Activated T-cell treated with anti-CD3 and anti-CD28 coated beads, Interleukin-2, amount 50 U/mL, for 72 hours (primary cell): Measurements from ENCODE around the gene OGFOD3. TPM values are rescaled to one million over a fixed set of nuclear protein-coding genes. Genes with fewer than 3 reads are reported as not detected.
A peak's percentile ranks its signal among the peaks of the same experiment; 100 is the strongest.

Experiments
- ATAC-seq, 2 donors: fragments of 150-1000 bp; cut with Tn5 transposase; replicated peaks in 1 of 2; 2 replicates each; pipeline ENCODE4 v1.10.0; 2021; ENCODE audit warnings: moderate library complexity in 2 of 2, mild to moderate bottlenecking in 1 of 2
- DNase-seq, 2 donors: peaks; one replicate each; pipeline ENCODE4 v3.0.0; 2021 to 2022; ENCODE audit warnings: mixed read lengths in 1 of 2
- H3K27ac Mint-ChIP-seq: one replicate; pipeline ENCODE4 v1.8.0; 2022; ENCODE audit warnings: mild to moderate bottlenecking, moderate library complexity, mixed read lengths
- H3K27me3 Mint-ChIP-seq: one replicate; pipeline ENCODE4 v1.8.0; 2022; ENCODE audit warnings: low read depth, mixed read lengths
- H3K36me3 Mint-ChIP-seq, 2 donors: one replicate each; pipeline ENCODE4 v1.8.0; 2022; ENCODE audit warnings: mixed read lengths in 2 of 2, mild to moderate bottlenecking in 1 of 2; ENCODE audit not compliant: insufficient read depth in 2 of 2
- H3K4me1 Mint-ChIP-seq: one replicate; pipeline ENCODE4 v1.8.0; 2022; ENCODE audit warnings: low read depth, mixed read lengths
- H3K4me3 Mint-ChIP-seq, 2 donors: one replicate each; pipeline ENCODE4 v1.8.0; 2022; ENCODE audit warnings: mild to moderate bottlenecking in 2 of 2, mixed read lengths in 2 of 2, moderate library complexity in 2 of 2
- H3K9me3 Mint-ChIP-seq, 2 donors: one replicate each; pipeline ENCODE4 v1.8.0; 2022; ENCODE audit warnings: mixed read lengths in 2 of 2
- total RNA-seq, 2 donors: library from RNA; stranded (reverse); gene quantifications; one replicate each; pipeline ENCODE4 v1.2.3, GENCODE V29; 2022

The OGFOD3 gene
- total RNA-seq, 2 donors from 2014 or later: 17.2 to 17.7 TPM

GRCh38 chr17:82435601-82436583, 17.5 kb upstream of the OGFOD3 start:
- DNase-seq (no peak), ATAC-seq (no peak)
- no peaks in the 10 kb centered on the region for H3K27me3 Mint-ChIP-seq
- H3K36me3 Mint-ChIP-seq: no peaks in the 10 kb centered on the region
- H3K4me3 Mint-ChIP-seq: no peak overlapping the region
- no peak overlapping the region for H3K27ac Mint-ChIP-seq
- no peaks in the 10 kb centered on the region for H3K9me3 Mint-ChIP-seq
- H3K4me1 Mint-ChIP-seq: peaks cover 10% of the 10 kb centered on the region

GRCh38 chr17:82435103-82435502, 16.7 kb upstream of the OGFOD3 start:
- Mint-ChIP-seq H3K27ac (no peak overlapping the region), H3K9me3 (no peaks in the 10 kb centered on the region), H3K4me3 (no peak overlapping the region), H3K36me3 (peaks cover 0 to 2% of the 10 kb centered on the region in 2 donors), H3K4me1 (peaks cover 10% of the 10 kb centered on the region), H3K27me3 (no peaks in the 10 kb centered on the region)
- DNase-seq (no peak), ATAC-seq (no peak)

GRCh38 chr17:82434216-82434565, 15.8 kb upstream of the OGFOD3 start:
- ATAC-seq (peak; percentile 28 to 49), DNase-seq (peak in 1 of 2 donors; percentile 35)
- Mint-ChIP-seq H3K27me3 (no peaks in the 10 kb centered on the region), H3K4me3 (no peak overlapping the region), H3K4me1 (peaks cover 18% of the 10 kb centered on the region), H3K9me3 (no peaks in the 10 kb centered on the region), H3K27ac (no peak overlapping the region), H3K36me3 (peaks cover 0 to 5% of the 10 kb centered on the region in 2 donors)

- no peak overlapping the region for H3K27ac Mint-ChIP-seq
- ATAC-seq (peak in 1 of 2 donors; percentile 5), DNase-seq (no peak)
- peaks cover 0 to 5% of the 10 kb centered on the region in 2 donors for H3K36me3 Mint-ChIP-seq
- no peak overlapping the region for H3K4me3 Mint-ChIP-seq
- H3K4me1 Mint-ChIP-seq: peaks cover 18% of the 10 kb centered on the region
- no peaks in the 10 kb centered on the region for H3K27me3 Mint-ChIP-seq
- H3K9me3 Mint-ChIP-seq: no peaks in the 10 kb centered on the region
Observed at GRCh38 chr17:82433560-82434215, 15.3 kb upstream of the OGFOD3 start.

- H3K9me3 Mint-ChIP-seq: no peaks in the 10 kb centered on the region
- no peaks in the 10 kb centered on the region for H3K27me3 Mint-ChIP-seq
- ATAC-seq (no peak), DNase-seq (no peak)
- H3K36me3 Mint-ChIP-seq: peaks cover 0 to 5% of the 10 kb centered on the region in 2 donors
- H3K27ac Mint-ChIP-seq: no peak overlapping the region
- H3K4me3 Mint-ChIP-seq: no peak overlapping the region
- H3K4me1 Mint-ChIP-seq: peaks cover 18% of the 10 kb centered on the region
Observed at GRCh38 chr17:82432017-82432416, 13.6 kb upstream of the OGFOD3 start.

- peaks cover 0 to 8% of the 10 kb centered on the region in 2 donors for H3K36me3 Mint-ChIP-seq
- no peaks in the 10 kb centered on the region for H3K9me3 Mint-ChIP-seq
- no peaks in the 10 kb centered on the region for H3K27me3 Mint-ChIP-seq
- H3K4me1 Mint-ChIP-seq: peaks cover 19% of the 10 kb centered on the region
- no peak overlapping the region for H3K27ac Mint-ChIP-seq
- peak in 1 of 2 donors; percentile 17 for ATAC-seq
- no peak overlapping the region for H3K4me3 Mint-ChIP-seq
- no peak for DNase-seq
Observed at GRCh38 chr17:82429824-82430223, 11.4 kb upstream of the OGFOD3 start.

- no peak overlapping the region for H3K27ac Mint-ChIP-seq
- no peak for ATAC-seq
- H3K9me3 Mint-ChIP-seq: no peaks in the 10 kb centered on the region
- no peak for DNase-seq
- H3K36me3 Mint-ChIP-seq: peaks cover 0 to 10% of the 10 kb centered on the region in 2 donors
- no peaks in the 10 kb centered on the region for H3K27me3 Mint-ChIP-seq
- H3K4me3 Mint-ChIP-seq: no peak overlapping the region
- peaks cover 15% of the 10 kb centered on the region for H3K4me1 Mint-ChIP-seq
Observed at GRCh38 chr17:82428546-82428945, 10.2 kb upstream of the OGFOD3 start.

GRCh38 chr17:82424863-82425159, 6.4 kb upstream of the OGFOD3 start:
- Mint-ChIP-seq H3K4me3 (no peak overlapping the region), H3K27me3 (no peaks in the 10 kb centered on the region), H3K9me3 (no peaks in the 10 kb centered on the region), H3K4me1 (peaks cover 17% of the 10 kb centered on the region), H3K36me3 (peaks cover 0 to 24% of the 10 kb centered on the region in 2 donors), H3K27ac (peak overlapping the region; percentile 34)
- DNase-seq: no peak
- ATAC-seq: peak; percentile 17 to 18

- Mint-ChIP-seq H3K36me3 (peaks cover 0 to 22% of the 10 kb centered on the region in 2 donors), H3K4me3 (no peak overlapping the region), H3K27ac (peak overlapping the region; percentile 34), H3K27me3 (no peaks in the 10 kb centered on the region), H3K9me3 (no peaks in the 10 kb centered on the region), H3K4me1 (peaks cover 18% of the 10 kb centered on the region)
- ATAC-seq: peak; percentile 61 to 62
- DNase-seq: peak; percentile 64 to 67
Observed at GRCh38 chr17:82424001-82424862, 5.8 kb upstream of the OGFOD3 start.

- H3K27me3 Mint-ChIP-seq: no peaks in the 10 kb centered on the region
- peak overlapping the region; percentile 81 to 86 for H3K4me3 Mint-ChIP-seq
- H3K27ac Mint-ChIP-seq: peak overlapping the region; percentile 90
- ATAC-seq (no peak), DNase-seq (no peak)
- no peaks in the 10 kb centered on the region for H3K9me3 Mint-ChIP-seq
- H3K36me3 Mint-ChIP-seq: peaks cover 0 to 20% of the 10 kb centered on the region in 2 donors
- peaks cover 29% of the 10 kb centered on the region for H3K4me1 Mint-ChIP-seq
Observed at GRCh38 chr17:82419540-82419939, 1.2 kb upstream of the OGFOD3 start.

- Mint-ChIP-seq H3K9me3 (no peaks in the 10 kb centered on the region), H3K4me1 (peaks cover 30% of the 10 kb centered on the region), H3K27ac (no peak overlapping the region), H3K27me3 (no peaks in the 10 kb centered on the region), H3K4me3 (no peak overlapping the region), H3K36me3 (peaks cover 0 to 14% of the 10 kb centered on the region in 2 donors)
- DNase-seq (peak in 1 of 2 donors; percentile 33), ATAC-seq (no peak)
Observed at GRCh38 chr17:82416771-82417170, 1.6 kb downstream of the OGFOD3 start.

- Mint-ChIP-seq H3K27me3 (no peaks in the 10 kb centered on the region), H3K36me3 (peaks cover 0 to 12% of the 10 kb centered on the region in 2 donors), H3K27ac (no peak overlapping the region), H3K4me1 (peaks cover 30% of the 10 kb centered on the region), H3K9me3 (no peaks in the 10 kb centered on the region), H3K4me3 (no peak overlapping the region)
- ATAC-seq (no peak), DNase-seq (no peak)
Observed at GRCh38 chr17:82416264-82416663, 2.1 kb downstream of the OGFOD3 start.

GRCh38 chr17:82415786-82416185, 2.6 kb downstream of the OGFOD3 start:
- Mint-ChIP-seq H3K4me3 (no peak overlapping the region), H3K27me3 (no peaks in the 10 kb centered on the region), H3K27ac (no peak overlapping the region), H3K4me1 (peaks cover 30% of the 10 kb centered on the region), H3K36me3 (peaks cover 0 to 8% of the 10 kb centered on the region in 2 donors), H3K9me3 (no peaks in the 10 kb centered on the region)
- ATAC-seq (no peak), DNase-seq (no peak)
